WI38 (cell line): Measurements from ENCODE around the gene CAMK2A.
"Not testable (repeated sequence)": the region's sequence is repeated elsewhere in the genome, so short reads cannot be mapped to it uniquely, and the experiment has no call there.

ENCODE experiments used
- H3K4me3 ChIP-seq: 2 replicates; pipeline ENCODE4 v1.5.1; 2011; ENCODE audit warnings: low read depth, mild to moderate bottlenecking, control low read depth, low read length
- CTCF ChIP-seq: IDR thresholded peaks from 2 replicates; pipeline ENCODE4 v1.5.1; 2012; ENCODE audit warnings: low read depth, mild to moderate bottlenecking, control low read depth, low read length

Gene CAMK2A

DNA sequence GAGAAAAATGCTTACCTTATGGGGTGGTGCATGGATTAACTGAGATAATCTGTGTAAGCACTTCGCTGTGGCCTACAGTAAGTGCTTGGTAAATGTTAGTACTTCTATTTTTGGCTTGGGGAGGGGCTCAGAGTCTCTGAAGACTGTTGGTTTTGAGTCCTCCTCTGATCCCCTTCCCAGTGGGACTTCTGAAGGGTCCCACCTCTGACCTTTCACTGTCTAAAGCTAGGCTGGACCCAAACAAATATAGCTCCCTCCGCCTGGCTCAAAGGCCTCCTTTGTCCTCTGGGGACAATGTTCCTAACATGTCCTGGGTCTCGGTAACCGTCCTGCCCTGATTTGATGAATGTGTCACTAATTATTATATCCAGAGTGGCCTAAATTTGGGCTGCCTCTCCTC lies 34.8 kb downstream of the CAMK2A start:
- TF ChIP-seq CTCF: no peak
- H3K4me3 ChIP-seq: no peak overlapping the region

DNA sequence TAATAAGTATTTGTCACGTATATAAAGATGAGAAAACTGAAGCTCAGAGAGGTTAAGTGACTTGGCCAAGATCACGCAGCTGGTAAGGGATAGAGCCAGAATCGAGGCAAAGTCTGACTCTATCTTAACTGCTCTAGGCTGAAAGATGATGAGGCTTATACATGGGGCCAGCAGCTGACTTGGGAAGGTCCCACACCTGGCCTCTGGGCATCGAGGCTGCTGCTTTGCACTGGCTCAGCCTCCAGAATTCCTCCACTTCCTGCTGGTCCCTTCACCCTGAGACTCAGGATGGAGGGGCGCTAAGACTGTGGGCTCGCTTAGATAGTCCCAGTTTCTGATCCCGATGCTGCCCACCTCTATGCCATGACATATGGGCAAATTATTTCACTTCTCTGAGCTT lies 35.2 kb downstream of the CAMK2A start:
- TF ChIP-seq CTCF: no peak

GRCh38 chr5:150253416-150254208 lies 36.0 kb downstream of the CAMK2A start:
- no peak overlapping the region for H3K4me3 ChIP-seq
- no peak for TF ChIP-seq CTCF

More for the DNA sequence above, 35.2 kb downstream of the CAMK2A start:
- no peak overlapping the region for H3K4me3 ChIP-seq

DNA sequence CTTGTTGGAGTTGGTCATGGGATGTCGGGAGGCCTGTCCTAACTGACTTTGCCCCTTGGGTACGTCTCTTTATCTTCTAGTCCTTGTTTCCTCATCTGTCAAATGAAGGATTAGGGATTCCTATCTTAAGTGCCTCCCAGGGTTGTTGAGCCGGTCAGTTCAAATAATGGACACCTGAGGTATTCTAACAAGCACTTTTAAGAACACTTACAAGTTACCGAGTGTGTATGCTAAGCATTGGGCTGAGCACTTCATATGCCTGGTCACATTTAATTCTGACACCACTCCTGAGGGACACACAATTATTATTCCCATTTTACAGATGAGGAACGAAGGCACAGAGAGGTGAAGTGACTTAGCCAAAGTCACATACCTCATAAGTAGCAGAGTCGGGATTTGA lies 37.1 kb downstream of the CAMK2A start:
- no peak overlapping the region for H3K4me3 ChIP-seq
- no peak for TF ChIP-seq CTCF

GRCh38 chr5:150251504-150251903 lies 38.1 kb downstream of the CAMK2A start:
- no peak overlapping the region for H3K4me3 ChIP-seq
- TF ChIP-seq CTCF: no peak

DNA sequence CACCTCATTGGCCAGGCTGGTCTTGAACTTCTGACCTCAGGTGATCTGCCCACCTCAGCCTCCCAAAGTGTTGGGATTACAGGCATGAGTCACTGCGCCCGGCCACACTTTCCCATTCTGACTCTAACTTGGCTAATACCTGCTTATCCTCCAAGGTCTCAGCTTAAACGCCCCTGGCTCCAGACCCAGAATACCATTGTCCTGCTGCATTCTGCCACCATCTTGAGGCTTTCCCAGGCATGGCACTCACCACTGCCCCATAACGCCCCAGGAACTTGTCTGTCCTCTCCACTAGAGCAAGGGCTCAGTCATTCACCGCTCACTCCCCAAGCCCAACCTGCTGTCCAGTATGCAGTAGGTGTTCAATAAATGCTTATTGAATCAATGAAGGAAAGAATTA lies 39.8 kb downstream of the CAMK2A start:
- H3K4me3 ChIP-seq: no peak overlapping the region
- TF ChIP-seq CTCF: no peak

DNA sequence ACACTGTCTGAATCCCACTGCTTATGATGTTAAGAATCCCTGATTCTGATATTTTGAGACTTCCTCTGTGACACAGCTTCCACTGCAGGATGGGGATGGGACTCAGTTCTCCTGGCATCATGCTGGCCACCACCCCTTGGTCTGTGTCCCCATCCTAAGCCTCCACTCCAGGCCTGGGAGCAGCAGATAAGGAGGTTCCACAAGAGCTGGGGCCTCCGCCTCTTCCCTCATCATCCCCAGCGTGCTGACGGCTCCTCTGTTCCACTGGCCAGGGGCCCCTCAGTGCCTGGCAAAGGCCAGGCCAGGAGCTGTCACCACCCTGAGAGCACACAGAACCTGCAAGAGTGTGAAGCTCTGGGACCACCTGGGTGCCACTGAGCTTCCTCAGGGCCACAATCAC lies 40.6 kb downstream of the CAMK2A start:
- no peak for TF ChIP-seq CTCF
- no peak overlapping the region for H3K4me3 ChIP-seq

GRCh38 chr5:150248493-150248892 lies 41.1 kb downstream of the CAMK2A start:
- H3K4me3 ChIP-seq: not testable (repeated sequence)
